Muscle of leg (tissue), 11 donors: Measurements from ENCODE around the gene CLIP2. TPM values are rescaled to one million over a fixed set of nuclear protein-coding genes. Genes with fewer than 3 reads are reported as not detected.
A peak's percentile ranks its signal among the peaks of the same experiment; 100 is the strongest.

Experiments
- DNase-seq: peaks from one replicate; pipeline ENCODE4 v3.0.0; 2013
- H3K27ac ChIP-seq: one replicate; pipeline ENCODE4 v1.5.1; 2013; ENCODE audit warnings: mild to moderate bottlenecking, low read length, control low read depth
- H3K27me3 ChIP-seq: one replicate; pipeline ENCODE4 v1.6.1; 2013; ENCODE audit warnings: low read length; ENCODE audit not compliant: control insufficient read depth, insufficient read depth
- H3K36me3 ChIP-seq: one replicate; pipeline ENCODE4 v1.6.1; 2013; ENCODE audit warnings: low read length; ENCODE audit not compliant: control insufficient read depth, insufficient read depth
- H3K4me1 ChIP-seq: one replicate; pipeline ENCODE4 v1.6.1; 2013; ENCODE audit warnings: low read length; ENCODE audit not compliant: control insufficient read depth, insufficient read depth
- H3K4me3 ChIP-seq: one replicate; pipeline ENCODE4 v1.5.1; 2013; ENCODE audit warnings: low read length, control low read depth
- H3K9me3 ChIP-seq: replicated peaks from 2 replicates; pipeline ENCODE4 v1.6.1; 2013; ENCODE audit warnings: low read depth, low read length; ENCODE audit not compliant: control insufficient read depth
- WGBS: methylation state at CpG from one replicate; pipeline ENCODE4 v1.1.5; 2013; ENCODE audit warnings: missing lambda C conversion rate; ENCODE audit not compliant: insufficient coverage; 5-methylcytosine and 5-hydroxymethylcytosine counted together
- polyA plus RNA-seq, 8 donors: library from polyadenylated mRNA; unstranded; fragments of 120-200 nt; gene quantifications; one replicate each; pipeline versions ENCODE4 v1.2.1 to v1.2.3, GENCODE V29; 2013; ENCODE audit warnings: inconsistent platforms in 1 of 8, low replicate concordance in 1 of 8; ENCODE audit not compliant: insufficient read length in 8 of 8, insufficient read depth in 1 of 8
- total RNA-seq: library from RNA; stranded (reverse); fragments of 120-200 nt; gene quantifications from one replicate; pipeline ENCODE4 v1.2.4, GENCODE V29; 2013

CLIP2 gene
- total and polyA plus RNA-seq, 9 donors: 11.0 to 30.3 (median 21.1) TPM

GRCh38 chr7:74441801-74442200 lies 152.6 kb downstream of the CLIP2 start:
- 24% methylated on average over 3 of the region's 10 CpGs for WGBS

GRCh38 chr7:74443543-74444247 lies 154.5 kb downstream of the CLIP2 start:
- peaks cover under 1% of the 10 kb centered on the region for H3K9me3 ChIP-seq
- peaks cover 7% of the 10 kb centered on the region for H3K27me3 ChIP-seq
- no peak overlapping the region for H3K4me3 ChIP-seq
- no peaks in the 10 kb centered on the region for H3K36me3 ChIP-seq
- H3K27ac ChIP-seq: no peak overlapping the region
- WGBS: 28% methylated on average over 9 of the region's 21 CpGs
- DNase-seq: no peak
- H3K4me1 ChIP-seq: peaks cover 6% of the 10 kb centered on the region

More at GRCh38 chr7:74441801-74442200, 152.6 kb downstream of the CLIP2 start:
- no peak for DNase-seq
- Histone ChIP-seq H3K4me1 (peaks cover 6% of the 10 kb centered on the region), H3K4me3 (no peak overlapping the region), H3K36me3 (no peaks in the 10 kb centered on the region), H3K27ac (no peak overlapping the region), H3K9me3 (peaks cover 6% of the 10 kb centered on the region), H3K27me3 (peaks cover 7% of the 10 kb centered on the region)

GRCh38 chr7:74449144-74449543 lies 159.9 kb downstream of the CLIP2 start:
- Histone ChIP-seq H3K27ac (no peak overlapping the region), H3K4me1 (peaks cover 9% of the 10 kb centered on the region), H3K4me3 (no peak overlapping the region), H3K36me3 (no peaks in the 10 kb centered on the region), H3K9me3 (no peaks in the 10 kb centered on the region), H3K27me3 (peaks cover 2% of the 10 kb centered on the region)
- WGBS: 83% methylated on average over 3 of the region's 4 CpGs
- no peak for DNase-seq

GRCh38 chr7:74449809-74450397 lies 160.7 kb downstream of the CLIP2 start:
- Histone ChIP-seq H3K27ac (no peak overlapping the region), H3K4me1 (peaks cover 13% of the 10 kb centered on the region), H3K4me3 (no peak overlapping the region), H3K27me3 (no peaks in the 10 kb centered on the region), H3K36me3 (no peaks in the 10 kb centered on the region), H3K9me3 (no peaks in the 10 kb centered on the region)
- WGBS: 54% methylated on average over 6 of the region's 15 CpGs
- DNase-seq: peak; percentile 43

GRCh38 chr7:74452748-74453321 lies 163.6 kb downstream of the CLIP2 start:
- Histone ChIP-seq H3K4me1 (peaks cover 32% of the 10 kb centered on the region), H3K27ac (peak overlapping the region; percentile 62), H3K9me3 (no peaks in the 10 kb centered on the region), H3K36me3 (peaks cover 5% of the 10 kb centered on the region), H3K27me3 (no peaks in the 10 kb centered on the region), H3K4me3 (peak overlapping the region; percentile 69)
- 36% methylated on average over 6 of the region's 15 CpGs for WGBS
- peak; percentile 52 for DNase-seq

GRCh38 chr7:74453322-74454011 lies 164.3 kb downstream of the CLIP2 start, which contains the start of gene GTF2IRD1:
Gene GTF2IRD1, plus strand, starts transcription at chr7:74453906. Its CDS starts 54,175 bp downstream, at chr7:74508081.
- DNase-seq: peak; percentile 86
- H3K9me3 ChIP-seq: no peaks in the 10 kb centered on the region
- WGBS: under 1% methylated on average over 23 of the region's 62 CpGs
- H3K4me3 ChIP-seq: peak within 1 kb of the TSS; percentile 69
- no peaks in the 10 kb centered on the region for H3K27me3 ChIP-seq
- peak within 1 kb of the TSS; percentile 87 for H3K27ac ChIP-seq
- peaks cover 35% of the 10 kb centered on the region for H3K4me1 ChIP-seq
- H3K36me3 ChIP-seq: peaks cover 5% of the 10 kb centered on the region

- 7% methylated on average over 20 of the region's 61 CpGs for WGBS
Observed at GRCh38 chr7:74454021-74454924, 165.1 kb downstream of the CLIP2 start.

GRCh38 chr7:74454925-74455288 lies 165.7 kb downstream of the CLIP2 start:
- Histone ChIP-seq H3K27ac (peak overlapping the region; percentile 87), H3K27me3 (no peaks in the 10 kb centered on the region), H3K36me3 (peaks cover 5% of the 10 kb centered on the region), H3K4me1 (peaks cover 45% of the 10 kb centered on the region), H3K9me3 (no peaks in the 10 kb centered on the region), H3K4me3 (peak overlapping the region; percentile 69)
- DNase-seq: no peak
- WGBS: 45% methylated on average over 10 of the region's 11 CpGs

More at GRCh38 chr7:74454021-74454924, 165.1 kb downstream of the CLIP2 start:
- Histone ChIP-seq H3K9me3 (no peaks in the 10 kb centered on the region), H3K4me3 (peak overlapping the region; percentile 69), H3K27me3 (no peaks in the 10 kb centered on the region), H3K27ac (peak overlapping the region; percentile 87), H3K36me3 (peaks cover 5% of the 10 kb centered on the region), H3K4me1 (peaks cover 42% of the 10 kb centered on the region)
- peak; percentile 48 for DNase-seq

GRCh38 chr7:74455291-74455804 lies 166.1 kb downstream of the CLIP2 start:
- H3K4me3 ChIP-seq: peak overlapping the region; percentile 69
- H3K27ac ChIP-seq: peak overlapping the region; percentile 87
- no peak for DNase-seq
- 66% methylated on average over 8 of the region's 13 CpGs for WGBS
- H3K9me3 ChIP-seq: no peaks in the 10 kb centered on the region
- H3K36me3 ChIP-seq: peaks cover 5% of the 10 kb centered on the region
- H3K27me3 ChIP-seq: no peaks in the 10 kb centered on the region
- peaks cover 49% of the 10 kb centered on the region for H3K4me1 ChIP-seq
